CD14-positive monocyte (primary cell): ENCODE measurements around the gene SRSF2. TPM values are rescaled to one million over a fixed set of nuclear protein-coding genes. Genes with fewer than 3 reads are reported as not detected.

Source experiments
- DNase-seq, 3 donors: peaks; one replicate each; pipeline ENCODE4 v3.0.0-alpha.2; 2011 to 2022
- H2AFZ ChIP-seq: 2 replicates; pipeline ENCODE4 v1.6.0; 2012; ENCODE audit warnings: mild to moderate bottlenecking, low read depth, low read length, inconsistent platforms; ENCODE audit not compliant: insufficient read depth, poor library complexity, severe bottlenecking
- H3K27ac ChIP-seq, 2 donors: 1 replicate in 1 of 2; 2 replicates in 1 of 2; pipeline ENCODE4 v1.5.1; 2012 to 2013; ENCODE audit warnings: low read length in 2 of 2, control low read depth in 1 of 2, inconsistent platforms in 1 of 2, low read depth in 1 of 2, mild to moderate bottlenecking in 1 of 2
- H3K27me3 ChIP-seq, 2 donors: one replicate each; pipeline versions ENCODE4 v1.6.0 to v1.6.1; 2011 to 2013; ENCODE audit warnings: low read length in 2 of 2; ENCODE audit not compliant: control insufficient read depth in 2 of 2, insufficient read depth in 2 of 2
- H3K36me3 ChIP-seq, 2 donors: replicated peaks in 1 of 2; 1 replicate in 1 of 2; 2 replicates in 1 of 2; pipeline versions ENCODE4 v1.5.1 to v1.6.1; 2012 to 2013; ENCODE audit warnings: low read length in 2 of 2, control low read depth in 1 of 2, inconsistent platforms in 1 of 2, mild to moderate bottlenecking in 1 of 2; ENCODE audit not compliant: insufficient read depth in 2 of 2, control insufficient read depth in 1 of 2
- H3K4me1 ChIP-seq, 2 donors: 1 replicate in 1 of 2; 2 replicates in 1 of 2; pipeline versions ENCODE4 v1.5.1 to v1.6.1; 2012 to 2013; ENCODE audit warnings: low read length in 2 of 2, control low read depth in 1 of 2, inconsistent platforms in 1 of 2, mild to moderate bottlenecking in 1 of 2, moderate library complexity in 1 of 2; ENCODE audit not compliant: insufficient read depth in 2 of 2, control insufficient read depth in 1 of 2
- H3K4me2 ChIP-seq: replicated peaks from 2 replicates; pipeline ENCODE3; 2012; ENCODE audit warnings: low read length, moderate library complexity, mild to moderate bottlenecking; ENCODE audit not compliant: poor library complexity, severe bottlenecking; ENCODE audit errors: extremely low read depth
- H3K4me3 ChIP-seq, 3 experiments: fragments of 200-600 bp in 1 of 3; sonication (generic) in 1 of 3; replicated peaks in 1 of 3; 1 replicate in 2 of 3; 2 replicates in 1 of 3; pipeline ENCODE4 v1.5.1; 2011 to 2013; ENCODE audit warnings: low read length in 3 of 3, mild to moderate bottlenecking in 3 of 3, control low read depth in 2 of 3, low read depth in 2 of 3, inconsistent platforms in 1 of 3, moderate library complexity in 1 of 3
- H3K79me2 ChIP-seq: 2 replicates; pipeline ENCODE4 v1.6.0; 2012; ENCODE audit warnings: mild to moderate bottlenecking, control low read depth, inconsistent platforms, low read length, moderate library complexity; ENCODE audit not compliant: insufficient read depth
- H3K9ac ChIP-seq: 2 replicates; pipeline ENCODE4 v1.6.0; 2017; ENCODE audit warnings: low read length, mild to moderate bottlenecking; ENCODE audit not compliant: insufficient read depth, poor library complexity, severe bottlenecking
- H3K9me3 ChIP-seq, 2 donors: replicated peaks in 1 of 2; 1 replicate in 1 of 2; 2 replicates in 1 of 2; pipeline versions ENCODE4 v1.5.1 to v1.6.1; 2012 to 2013; ENCODE audit warnings: low read length in 2 of 2, control low read depth in 1 of 2; ENCODE audit not compliant: control insufficient read depth in 1 of 2, insufficient read depth in 1 of 2
- H4K20me1 ChIP-seq: 2 replicates; pipeline ENCODE4 v1.6.0; 2012; ENCODE audit warnings: mild to moderate bottlenecking, low read length, control low read depth, moderate library complexity; ENCODE audit not compliant: insufficient read depth
- H3K27ac Mint-ChIP-seq, 7 donors: one replicate each; pipeline ENCODE4 v1.8.0; 2020; ENCODE audit warnings: mild to moderate bottlenecking in 7 of 7, mixed read lengths in 7 of 7, moderate library complexity in 6 of 7, inconsistent platforms in 2 of 7
- H3K27me3 Mint-ChIP-seq, 3 donors: one replicate each; pipeline ENCODE4 v1.8.0; 2021 to 2022; ENCODE audit warnings: low read depth in 3 of 3, mild to moderate bottlenecking in 3 of 3, mixed read lengths in 3 of 3, moderate library complexity in 3 of 3, inconsistent platforms in 1 of 3
- H3K36me3 Mint-ChIP-seq, 2 donors: one replicate each; pipeline ENCODE4 v1.8.0; 2020; ENCODE audit warnings: mixed read lengths in 2 of 2, inconsistent platforms in 1 of 2, mild to moderate bottlenecking in 1 of 2
- H3K4me1 Mint-ChIP-seq: one replicate; pipeline ENCODE4 v1.8.0; 2020; ENCODE audit warnings: mild to moderate bottlenecking, mixed read lengths
- H3K4me3 Mint-ChIP-seq, 2 donors: one replicate each; pipeline ENCODE4 v1.8.0; 2020; ENCODE audit warnings: mild to moderate bottlenecking in 2 of 2, mixed read lengths in 2 of 2, moderate library complexity in 1 of 2
- H3K9me3 Mint-ChIP-seq, 7 donors: one replicate each; pipeline ENCODE4 v1.8.0; 2020 to 2022; ENCODE audit warnings: mixed read lengths in 7 of 7, mild to moderate bottlenecking in 6 of 7, moderate library complexity in 6 of 7, inconsistent platforms in 2 of 7
- WGBS: methylation state at CpG from one replicate; pipeline ENCODE4 v1.1.5; 2013; ENCODE audit warnings: missing lambda C conversion rate; ENCODE audit not compliant: insufficient coverage; 5-methylcytosine and 5-hydroxymethylcytosine counted together
- intact Hi-C, 2 donors: fragments of 100-400 bp; cut with micrococcal nuclease; formaldehyde crosslinking; loops; one replicate each; pipeline versions ENCODE4 v1.15.0 to v1.15.1; 2023
- polyA plus RNA-seq, 3 donors: library from polyadenylated mRNA; depleted of rRNA in 1 of 3; unstranded in 2 of 3; stranded (reverse) in 1 of 3; fragments of 300-500 nt in 2 of 3; fragments of >200 nt in 1 of 3; fragmentation: Illumina TruSeq in 2 of 3; gene quantifications; 1 replicate in 2 of 3; 2 replicates in 1 of 3; pipeline ENCODE4 v1.2.3, GENCODE V29; 2012 to 2021
- TF ChIP-seq, protein P1 (sequence below): fragments of 200-600 bp; IDR thresholded peaks from one replicate; pipeline ENCODE4 v1.8.0; 2022; ENCODE audit warnings: antibody characterized with exemption, mild to moderate bottlenecking

The SRSF2 gene
- polyA plus RNA-seq, 3 donors, result 124 to 386 (median 125) TPM

GRCh38 chr17:76736349-76737081, 616 bp downstream of the SRSF2 start:
- H3K9me3 Mint-ChIP-seq, result peaks cover 0 to 2% (median 0%) of the 10 kb centered on the region in 7 donors
- Histone ChIP-seq H3K79me2 (peaks cover 75% of the 10 kb centered on the region), H4K20me1 (peaks cover 56% of the 10 kb centered on the region), H2AFZ (no peak overlapping the region), H3K27ac (peak overlapping the region; percentile 96 to 99), H3K36me3 (peaks cover 40 to 54% of the 10 kb centered on the region in 2 donors), H3K4me1 (peaks cover 37 to 45% of the 10 kb centered on the region in 2 donors), H3K4me3 (peak overlapping the region; percentile 93 to 100 (median 94)), H3K9ac (peak overlapping the region; percentile 97), H3K4me2 (peak overlapping the region; percentile 87), H3K27me3 (no peaks in the 10 kb centered on the region), H3K9me3 (no peaks in the 10 kb centered on the region)
- H3K4me1 Mint-ChIP-seq, result peaks cover 41% of the 10 kb centered on the region
- H3K27me3 Mint-ChIP-seq, result peaks cover 0 to 2% (median 0%) of the 10 kb centered on the region in 3 donors
- intact Hi-C loops, result loop anchor here in 1 of 2 donors (1.0 to 10.0 kb wide), 2 partner anchors 10 to 472 kb away; partner anchors contain the start of genes JMJD6, METTL23 and UBALD2
- TF ChIP-seq, protein P1, sequence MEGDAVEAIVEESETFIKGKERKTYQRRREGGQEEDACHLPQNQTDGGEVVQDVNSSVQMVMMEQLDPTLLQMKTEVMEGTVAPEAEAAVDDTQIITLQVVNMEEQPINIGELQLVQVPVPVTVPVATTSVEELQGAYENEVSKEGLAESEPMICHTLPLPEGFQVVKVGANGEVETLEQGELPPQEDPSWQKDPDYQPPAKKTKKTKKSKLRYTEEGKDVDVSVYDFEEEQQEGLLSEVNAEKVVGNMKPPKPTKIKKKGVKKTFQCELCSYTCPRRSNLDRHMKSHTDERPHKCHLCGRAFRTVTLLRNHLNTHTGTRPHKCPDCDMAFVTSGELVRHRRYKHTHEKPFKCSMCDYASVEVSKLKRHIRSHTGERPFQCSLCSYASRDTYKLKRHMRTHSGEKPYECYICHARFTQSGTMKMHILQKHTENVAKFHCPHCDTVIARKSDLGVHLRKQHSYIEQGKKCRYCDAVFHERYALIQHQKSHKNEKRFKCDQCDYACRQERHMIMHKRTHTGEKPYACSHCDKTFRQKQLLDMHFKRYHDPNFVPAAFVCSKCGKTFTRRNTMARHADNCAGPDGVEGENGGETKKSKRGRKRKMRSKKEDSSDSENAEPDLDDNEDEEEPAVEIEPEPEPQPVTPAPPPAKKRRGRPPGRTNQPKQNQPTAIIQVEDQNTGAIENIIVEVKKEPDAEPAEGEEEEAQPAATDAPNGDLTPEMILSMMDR, result peak; percentile 13
- H3K36me3 Mint-ChIP-seq, result peaks cover 42 to 53% of the 10 kb centered on the region in 2 donors
- WGBS, result under 1% methylated on average over 117 of the region's 117 CpGs
- peak overlapping the region; percentile 98 to 99 for H3K4me3 Mint-ChIP-seq
- peak; percentile 60 to 73 (median 71) for DNase-seq
- H3K27ac Mint-ChIP-seq, result peak overlapping the region; percentile 93 to 100 (median 97)

DNA sequence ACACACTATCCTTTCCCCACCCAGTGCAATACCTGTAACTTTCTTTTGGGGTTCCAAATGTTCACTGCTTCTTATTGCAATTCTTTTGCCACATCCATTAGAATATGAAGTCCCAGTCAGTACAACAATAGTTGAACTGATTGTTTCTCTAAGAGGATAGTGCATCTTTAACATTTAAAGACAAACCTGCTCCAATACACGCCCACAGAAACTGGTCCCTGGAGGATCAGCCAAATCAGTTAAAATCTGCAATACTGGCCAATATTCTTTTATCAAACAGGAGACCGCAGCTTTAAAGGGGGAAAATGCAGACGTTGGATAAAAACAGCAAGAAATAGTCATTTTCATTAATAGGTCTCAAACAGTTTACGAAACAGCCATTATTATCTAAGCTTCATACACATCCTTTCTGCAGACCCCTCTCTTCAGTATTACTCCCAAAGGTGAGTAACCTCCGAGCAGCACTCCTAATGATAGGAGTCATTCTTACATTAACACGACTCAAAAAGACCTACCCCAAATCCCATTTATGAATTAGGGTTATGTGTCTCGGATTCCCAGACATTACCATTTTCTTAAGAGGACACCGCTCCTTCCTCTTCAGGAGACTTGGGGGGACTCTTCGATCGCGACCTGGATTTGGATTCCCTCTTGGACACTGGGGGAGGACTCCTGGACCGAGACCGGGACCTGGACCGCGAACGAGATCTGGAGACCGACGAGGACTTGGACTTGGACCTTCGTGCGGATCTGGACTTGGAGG, 1.4 kb downstream of the SRSF2 start:
- peaks cover 60% of the 10 kb centered on the region for H4K20me1 ChIP-seq
- peaks cover 81% of the 10 kb centered on the region for H3K79me2 ChIP-seq
- peaks cover 37 to 45% of the 10 kb centered on the region in 2 donors for H3K4me1 ChIP-seq
- peak overlapping the region; percentile 87 for H3K4me2 ChIP-seq
- no peaks in the 10 kb centered on the region for H3K27me3 ChIP-seq
- Mint-ChIP-seq H3K4me3 (peak overlapping the region; percentile 98 to 99), H3K27me3 (peaks cover 0 to 2% (median 0%) of the 10 kb centered on the region in 3 donors), H3K9me3 (peaks cover 0 to 2% (median 0%) of the 10 kb centered on the region in 7 donors), H3K27ac (peak overlapping the region; percentile 92 to 98 (median 96)), H3K36me3 (peaks cover 40 to 50% of the 10 kb centered on the region in 2 donors), H3K4me1 (peaks cover 44% of the 10 kb centered on the region)
- intact Hi-C loops, result loop anchor here (1.0 to 10.0 kb wide), 2 partner anchors 8 to 471 kb away; partner anchors contain the start of gene UBALD2 (in 1 of the 2)
- 1% methylated on average over 15 of the region's 20 CpGs for WGBS
- peak overlapping the region; percentile 97 for H3K9ac ChIP-seq
- no peaks in the 10 kb centered on the region for H3K9me3 ChIP-seq
- H3K27ac ChIP-seq, result peak overlapping the region; percentile 80 to 99
- H3K36me3 ChIP-seq, result peaks cover 39 to 52% of the 10 kb centered on the region in 2 donors
- TF ChIP-seq, protein P1, result no peak
- no peak overlapping the region for H2AFZ ChIP-seq
- no peak for DNase-seq
- H3K4me3 ChIP-seq, result peak overlapping the region; percentile 92 to 100 (median 93)
